Smooth muscle cell (in vitro differentiated cells): Measurements from ENCODE around the gene ABCG1. TPM values are rescaled to one million over a fixed set of nuclear protein-coding genes. Genes with fewer than 3 reads are reported as not detected.

Source experiments
- DNase-seq: peaks from one replicate; lab custom pipeline; 2025; ENCODE audit not compliant: unreplicated experiment; lab: John Stamatoyannopoulos, UW
- H2AFZ ChIP-seq: fragments of 200-600 bp; sonication (generic); 2 replicates; pipeline ENCODE4 v1.6.0; 2016; ENCODE audit warnings: antibody characterized with exemption, low read depth, mild to moderate bottlenecking
- H3F3A ChIP-seq: fragments of 200-600 bp; sonication (generic); 2 replicates; pipeline ENCODE4 v1.6.0; 2017; ENCODE audit warnings: antibody characterized with exemption, low read depth
- H3K27ac ChIP-seq: fragments of 200-600 bp; sonication (generic); 2 replicates; pipeline ENCODE4 v1.5.1; 2016; ENCODE audit warnings: low read depth, mild to moderate bottlenecking
- H3K27me3 ChIP-seq: fragments of 200-600 bp; sonication (generic); 2 replicates; pipeline ENCODE4 v1.6.1; 2016; ENCODE audit warnings: low read depth, mild to moderate bottlenecking
- H3K36me3 ChIP-seq: fragments of 200-600 bp; sonication (generic); 2 replicates; pipeline ENCODE4 v1.5.1; 2016; ENCODE audit warnings: low read depth
- H3K4me1 ChIP-seq: fragments of 200-600 bp; sonication (generic); 2 replicates; pipeline ENCODE4 v1.5.1; 2016; ENCODE audit warnings: low read depth
- H3K4me2 ChIP-seq: fragments of 200-600 bp; sonication (generic); 2 replicates; pipeline ENCODE4 v1.6.0; 2016; ENCODE audit warnings: mild to moderate bottlenecking
- H3K4me3 ChIP-seq: fragments of 200-600 bp; sonication (generic); 2 replicates; pipeline ENCODE4 v1.5.1; 2016; ENCODE audit warnings: mild to moderate bottlenecking
- H3K79me2 ChIP-seq: fragments of 200-600 bp; sonication (generic); 2 replicates; pipeline ENCODE4 v1.6.0; 2016; ENCODE audit warnings: low read depth, mild to moderate bottlenecking
- H3K9ac ChIP-seq: fragments of 200-600 bp; sonication (generic); 2 replicates; pipeline ENCODE4 v1.6.0; 2016; ENCODE audit warnings: low read depth
- H3K9me3 ChIP-seq: fragments of 200-600 bp; sonication (generic); replicated peaks from 2 replicates; pipeline ENCODE4 v1.5.1; 2016; ENCODE audit warnings: low read depth
- H4K20me1 ChIP-seq: fragments of 200-600 bp; sonication (generic); 2 replicates; pipeline ENCODE4 v1.6.0; 2016; ENCODE audit warnings: low read depth
- WGBS: methylation state at CpG from one replicate; pipeline ENCODE4 v1.1.7; 2016; ENCODE audit warnings: low lambda C conversion rate; 5-methylcytosine and 5-hydroxymethylcytosine counted together
- polyA plus RNA-seq: library from polyadenylated mRNA; unstranded; fragments of >200 nt; fragmentation: Nextera tagmentation; extraction: Ambion mirVana; gene quantifications from 2 replicates; pipeline ENCODE4 v1.2.1, GENCODE V29; 2016
- total RNA-seq: library from RNA; depleted of rRNA; stranded (reverse); fragments of >200 nt; gene quantifications from 2 replicates; pipeline ENCODE4 v1.2.3, GENCODE V29; 2014
- TF ChIP-seq, protein P1 (sequence below): fragments of 200-600 bp; sonication (generic); IDR thresholded peaks from 2 replicates; pipeline ENCODE4 v1.5.1; 2017; ENCODE audit warnings: borderline replicate concordance, mild to moderate bottlenecking, antibody characterized with exemption; ENCODE audit not compliant: insufficient read depth, poor library complexity, severe bottlenecking

Gene ABCG1
- total and polyA plus RNA-seq, 2 experiments from 2014 or later = 0.55 to 2.9 TPM

DNA sequence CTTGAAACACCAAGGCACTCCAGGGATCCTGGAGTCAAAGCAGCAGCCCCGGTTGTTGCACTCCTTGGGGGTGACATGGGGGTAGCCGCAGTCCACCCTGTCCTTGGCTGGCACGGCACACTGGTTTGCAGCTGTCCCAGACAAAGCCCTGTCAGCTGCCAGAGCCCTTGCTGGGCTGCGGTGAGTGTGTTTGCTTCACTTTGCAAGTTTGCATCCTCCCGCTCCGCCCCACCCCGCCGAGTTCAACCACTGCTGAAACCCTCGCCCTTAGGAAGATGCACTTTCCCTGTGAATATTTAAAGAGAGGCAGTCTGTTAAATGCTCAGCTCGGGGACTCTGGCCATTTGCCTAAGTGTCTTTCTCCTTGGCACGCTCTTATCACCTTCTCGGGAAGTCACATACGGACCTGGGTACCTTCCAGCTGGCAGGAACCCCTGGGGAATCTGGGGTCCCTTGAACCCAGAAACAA is 94.6 kb downstream of the ABCG1 start:
- Histone ChIP-seq H3K9me3 (no peaks in the 10 kb centered on the region), H3K79me2 (no peaks in the 10 kb centered on the region), H3K4me2 (no peak overlapping the region), H2AFZ (no peak overlapping the region), H3K4me3 (no peak overlapping the region), H4K20me1 (no peaks in the 10 kb centered on the region), H3F3A (no peaks in the 10 kb centered on the region), H3K4me1 (peaks cover 8% of the 10 kb centered on the region), H3K27me3 (no peaks in the 10 kb centered on the region), H3K9ac (no peak overlapping the region), H3K36me3 (no peaks in the 10 kb centered on the region), H3K27ac (no peak overlapping the region)
- TF ChIP-seq, protein P1, sequence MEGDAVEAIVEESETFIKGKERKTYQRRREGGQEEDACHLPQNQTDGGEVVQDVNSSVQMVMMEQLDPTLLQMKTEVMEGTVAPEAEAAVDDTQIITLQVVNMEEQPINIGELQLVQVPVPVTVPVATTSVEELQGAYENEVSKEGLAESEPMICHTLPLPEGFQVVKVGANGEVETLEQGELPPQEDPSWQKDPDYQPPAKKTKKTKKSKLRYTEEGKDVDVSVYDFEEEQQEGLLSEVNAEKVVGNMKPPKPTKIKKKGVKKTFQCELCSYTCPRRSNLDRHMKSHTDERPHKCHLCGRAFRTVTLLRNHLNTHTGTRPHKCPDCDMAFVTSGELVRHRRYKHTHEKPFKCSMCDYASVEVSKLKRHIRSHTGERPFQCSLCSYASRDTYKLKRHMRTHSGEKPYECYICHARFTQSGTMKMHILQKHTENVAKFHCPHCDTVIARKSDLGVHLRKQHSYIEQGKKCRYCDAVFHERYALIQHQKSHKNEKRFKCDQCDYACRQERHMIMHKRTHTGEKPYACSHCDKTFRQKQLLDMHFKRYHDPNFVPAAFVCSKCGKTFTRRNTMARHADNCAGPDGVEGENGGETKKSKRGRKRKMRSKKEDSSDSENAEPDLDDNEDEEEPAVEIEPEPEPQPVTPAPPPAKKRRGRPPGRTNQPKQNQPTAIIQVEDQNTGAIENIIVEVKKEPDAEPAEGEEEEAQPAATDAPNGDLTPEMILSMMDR = no peak
- WGBS = 54% methylated on average over 13 of the region's 13 CpGs
- DNase-seq = no peak

DNA sequence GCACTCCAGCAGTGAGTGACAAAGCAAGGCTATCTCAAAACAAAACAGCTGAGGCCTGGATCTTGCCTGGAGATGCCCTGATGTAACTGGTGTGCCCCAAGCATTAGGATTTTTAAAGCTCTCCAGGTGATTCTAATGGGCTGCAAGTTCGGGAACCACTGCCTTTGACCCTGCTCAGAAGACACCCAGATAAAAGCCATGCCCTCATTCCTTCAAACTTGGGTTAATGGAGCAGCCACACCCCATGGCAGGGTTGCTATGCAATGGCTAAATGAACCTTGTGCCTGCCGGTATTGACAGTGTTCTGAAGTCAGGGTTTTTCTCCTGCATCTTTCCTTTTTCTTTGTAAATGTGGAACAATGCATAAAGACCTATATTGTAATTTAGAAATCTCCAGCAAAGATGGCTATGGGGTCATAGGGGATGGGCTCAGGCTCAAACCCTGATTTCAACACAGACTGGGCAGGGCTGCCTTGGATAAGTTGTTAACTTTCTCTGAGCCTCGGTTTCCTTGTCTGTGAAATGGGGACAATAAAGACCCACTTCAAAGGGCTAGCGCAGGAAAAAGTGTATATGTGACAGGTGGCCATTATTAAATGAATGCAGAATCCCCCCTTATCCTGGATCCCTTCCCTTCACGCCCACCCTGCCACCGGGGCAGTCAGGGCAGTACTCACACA is 95.8 kb downstream of the ABCG1 start:
- H3K9ac ChIP-seq = no peak overlapping the region
- no peaks in the 10 kb centered on the region for H3K36me3 ChIP-seq
- no peak for DNase-seq
- TF ChIP-seq, protein P1 = no peak
- H3K27ac ChIP-seq = no peak overlapping the region
- no peak overlapping the region for H2AFZ ChIP-seq
- H3K27me3 ChIP-seq = no peaks in the 10 kb centered on the region
- no peak overlapping the region for H3K4me3 ChIP-seq
- H3K4me1 ChIP-seq = peaks cover 8% of the 10 kb centered on the region
- no peak overlapping the region for H3K4me2 ChIP-seq
- 85% methylated on average over 6 of the region's 6 CpGs for WGBS
- H3K79me2 ChIP-seq = no peaks in the 10 kb centered on the region
- no peaks in the 10 kb centered on the region for H3F3A ChIP-seq
- no peaks in the 10 kb centered on the region for H4K20me1 ChIP-seq
- H3K9me3 ChIP-seq = no peaks in the 10 kb centered on the region

DNA sequence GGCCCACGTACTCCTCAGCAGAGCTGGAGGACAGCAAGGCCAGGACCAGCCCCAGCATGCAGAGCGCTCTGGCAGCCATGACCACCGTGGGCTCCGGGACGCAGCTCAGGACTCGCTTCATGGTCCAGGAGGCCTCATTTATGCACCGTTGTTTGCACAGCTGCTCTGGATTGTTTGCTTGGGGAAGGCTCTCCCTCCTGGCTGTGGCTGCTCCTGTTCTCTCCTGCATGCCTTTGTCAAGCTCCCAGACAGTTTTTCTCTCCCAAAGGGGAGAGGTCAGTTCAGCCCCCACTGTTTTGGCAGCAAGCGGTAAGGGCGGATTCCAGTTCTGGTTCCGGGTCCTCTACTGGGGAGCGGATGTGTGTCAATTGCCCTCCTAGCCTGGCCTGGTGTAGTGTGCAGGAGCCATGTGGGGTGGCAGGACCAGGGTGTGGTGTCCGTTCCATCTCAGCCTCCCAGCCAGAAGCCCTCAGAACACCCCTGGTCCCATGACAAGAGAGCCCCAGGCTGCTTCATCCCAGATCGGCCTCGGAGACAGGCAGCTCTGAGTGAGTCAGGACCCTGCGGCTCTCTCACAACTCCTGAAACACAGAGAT is 96.5 kb downstream of the ABCG1 start, which contains the start of gene TFF3:
Gene TFF3 (minus strand): TSS at position 114 of the 596 bp plus-strand sequence. CDS start 35 bp downstream, at position 79.
- Histone ChIP-seq H3K27me3 (no peaks in the 10 kb centered on the region), H3K4me1 (peaks cover 8% of the 10 kb centered on the region), H3K9ac (no peak within 1 kb of the TSS), H3K4me3 (no peak within 1 kb of the TSS), H3F3A (no peaks in the 10 kb centered on the region), H3K27ac (no peak within 1 kb of the TSS), H2AFZ (no peak within 1 kb of the TSS), H3K4me2 (no peak within 1 kb of the TSS), H4K20me1 (no peaks in the 10 kb centered on the region), H3K79me2 (no peaks in the 10 kb centered on the region), H3K36me3 (no peaks in the 10 kb centered on the region), H3K9me3 (no peaks in the 10 kb centered on the region)
- 89% methylated on average over 14 of the region's 15 CpGs for WGBS
- TF ChIP-seq, protein P1 = no peak
- DNase-seq = no peak

DNA sequence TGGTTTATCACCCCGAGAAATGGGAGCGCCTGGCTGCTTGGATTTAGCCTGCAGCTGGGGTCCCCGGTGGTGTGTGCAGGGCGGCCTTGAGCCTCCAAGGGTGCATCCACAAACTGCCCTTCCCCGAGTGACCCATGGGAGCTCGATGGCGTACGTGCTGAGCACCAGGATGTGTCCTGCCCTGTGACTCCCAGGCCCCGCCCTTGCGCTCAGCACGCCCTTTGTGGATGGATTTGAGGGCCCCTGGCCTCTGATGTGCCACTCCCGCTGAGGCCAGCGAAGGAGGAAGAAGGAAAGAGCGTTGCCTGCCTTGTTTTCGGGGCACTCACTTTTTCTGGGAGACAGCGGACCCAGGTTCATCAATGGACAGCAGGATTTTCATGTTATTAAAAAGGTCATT is 98.0 kb downstream of the ABCG1 start:
- no peaks in the 10 kb centered on the region for H4K20me1 ChIP-seq
- H3K9ac ChIP-seq = no peak overlapping the region
- H3F3A ChIP-seq = no peaks in the 10 kb centered on the region
- H3K4me2 ChIP-seq = no peak overlapping the region
- H3K4me1 ChIP-seq = peaks cover 8% of the 10 kb centered on the region
- 95% methylated on average over 16 of the region's 16 CpGs for WGBS
- H3K36me3 ChIP-seq = no peaks in the 10 kb centered on the region
- TF ChIP-seq, protein P1 = no peak
- H3K27me3 ChIP-seq = no peaks in the 10 kb centered on the region
- H3K9me3 ChIP-seq = no peaks in the 10 kb centered on the region
- H3K4me3 ChIP-seq = no peak overlapping the region
- no peak for DNase-seq
- H3K27ac ChIP-seq = no peak overlapping the region
- no peaks in the 10 kb centered on the region for H3K79me2 ChIP-seq
- H2AFZ ChIP-seq = no peak overlapping the region
